ENCODE results near the gene SRGAP3.

DNA sequence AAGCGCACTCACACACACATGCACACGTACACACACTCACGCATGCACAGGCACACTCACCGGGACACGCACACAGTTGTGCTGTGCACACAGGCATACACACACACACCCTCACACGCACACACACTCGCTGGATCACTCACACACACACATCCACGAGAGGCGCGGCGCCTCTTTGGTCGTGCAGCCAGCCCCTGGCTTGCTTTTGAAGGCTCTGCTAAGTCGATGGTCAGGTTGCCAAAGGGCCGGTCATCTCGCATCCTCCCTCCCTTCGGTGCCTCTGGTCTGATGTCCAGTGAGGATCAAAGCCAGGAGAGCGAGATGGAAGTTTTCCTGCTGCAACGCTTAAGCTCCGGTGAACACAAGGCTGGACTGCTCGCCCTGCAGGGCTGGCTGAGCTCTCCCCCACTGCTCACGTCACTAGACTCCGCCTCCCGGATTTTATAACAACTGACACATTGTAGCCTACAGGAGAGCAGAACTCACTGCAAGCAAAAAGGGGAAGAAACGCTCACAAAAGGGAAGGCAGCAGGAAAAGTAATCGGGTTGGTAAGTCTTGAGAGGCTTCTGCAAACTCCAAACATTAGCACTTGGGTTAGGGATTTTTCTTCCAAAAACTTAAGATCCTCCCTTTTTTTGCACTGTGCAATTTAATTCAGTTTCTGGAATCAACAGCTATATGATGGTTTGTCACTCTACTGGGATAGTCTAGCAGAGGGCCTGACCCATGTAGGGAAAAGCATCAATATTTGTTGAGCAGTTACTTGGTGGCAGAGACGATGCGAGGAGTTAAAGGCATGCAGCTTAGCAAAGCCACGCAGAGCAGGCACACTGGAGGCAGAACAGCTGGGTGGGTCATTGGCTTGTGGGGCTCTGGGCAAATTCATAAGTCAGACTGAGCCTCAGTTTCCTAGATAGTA, at the start of gene SRGAP3:
- no peak for TF ChIP-seq EZH2 (IDR thresholded peaks at IDR 0.05; ENCODE audit: borderline replicate concordance, low read length)
- TF ChIP-seq, protein P1, sequence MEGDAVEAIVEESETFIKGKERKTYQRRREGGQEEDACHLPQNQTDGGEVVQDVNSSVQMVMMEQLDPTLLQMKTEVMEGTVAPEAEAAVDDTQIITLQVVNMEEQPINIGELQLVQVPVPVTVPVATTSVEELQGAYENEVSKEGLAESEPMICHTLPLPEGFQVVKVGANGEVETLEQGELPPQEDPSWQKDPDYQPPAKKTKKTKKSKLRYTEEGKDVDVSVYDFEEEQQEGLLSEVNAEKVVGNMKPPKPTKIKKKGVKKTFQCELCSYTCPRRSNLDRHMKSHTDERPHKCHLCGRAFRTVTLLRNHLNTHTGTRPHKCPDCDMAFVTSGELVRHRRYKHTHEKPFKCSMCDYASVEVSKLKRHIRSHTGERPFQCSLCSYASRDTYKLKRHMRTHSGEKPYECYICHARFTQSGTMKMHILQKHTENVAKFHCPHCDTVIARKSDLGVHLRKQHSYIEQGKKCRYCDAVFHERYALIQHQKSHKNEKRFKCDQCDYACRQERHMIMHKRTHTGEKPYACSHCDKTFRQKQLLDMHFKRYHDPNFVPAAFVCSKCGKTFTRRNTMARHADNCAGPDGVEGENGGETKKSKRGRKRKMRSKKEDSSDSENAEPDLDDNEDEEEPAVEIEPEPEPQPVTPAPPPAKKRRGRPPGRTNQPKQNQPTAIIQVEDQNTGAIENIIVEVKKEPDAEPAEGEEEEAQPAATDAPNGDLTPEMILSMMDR (IDR thresholded peaks at IDR 0.05; ENCODE audit: low read length) = no peak
